HG03175 (cell line): ENCODE data around the gene PSMG3.
"Not testable (repeated sequence)": the region's sequence is repeated elsewhere in the genome, so short reads cannot be mapped to it uniquely, and the experiment has no call there.

Source experiments
- ATAC-seq: cut with Tn5 transposase; IDR thresholded peaks from one replicate; pipeline ENCODE4 v1.9.1; 2021; ENCODE audit warnings: mild to moderate bottlenecking, moderate library complexity; ENCODE audit not compliant: unreplicated experiment

Gene PSMG3

DNA sequence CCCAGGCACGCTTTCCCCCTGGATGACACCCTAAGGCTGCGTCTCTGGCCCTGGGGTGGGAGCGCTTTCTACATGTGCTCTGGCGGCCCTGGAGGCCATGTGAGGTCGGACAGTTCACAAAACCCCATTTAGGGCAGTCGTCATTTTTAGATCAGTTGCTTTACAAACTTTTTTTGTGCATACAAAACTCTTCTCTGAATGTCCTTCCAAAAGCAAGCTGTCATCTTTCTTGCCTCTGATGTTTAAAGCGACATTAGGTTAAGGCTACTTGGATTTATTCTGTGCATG, 33.4 kb downstream of the PSMG3 start:
- no peak for ATAC-seq

- no peak for ATAC-seq
Measured at GRCh38 chr7:1535701-1536454, 34.0 kb downstream of the PSMG3 start.

- ATAC-seq: no peak
Measured at GRCh38 chr7:1535100-1535458, 34.8 kb downstream of the PSMG3 start.

DNA sequence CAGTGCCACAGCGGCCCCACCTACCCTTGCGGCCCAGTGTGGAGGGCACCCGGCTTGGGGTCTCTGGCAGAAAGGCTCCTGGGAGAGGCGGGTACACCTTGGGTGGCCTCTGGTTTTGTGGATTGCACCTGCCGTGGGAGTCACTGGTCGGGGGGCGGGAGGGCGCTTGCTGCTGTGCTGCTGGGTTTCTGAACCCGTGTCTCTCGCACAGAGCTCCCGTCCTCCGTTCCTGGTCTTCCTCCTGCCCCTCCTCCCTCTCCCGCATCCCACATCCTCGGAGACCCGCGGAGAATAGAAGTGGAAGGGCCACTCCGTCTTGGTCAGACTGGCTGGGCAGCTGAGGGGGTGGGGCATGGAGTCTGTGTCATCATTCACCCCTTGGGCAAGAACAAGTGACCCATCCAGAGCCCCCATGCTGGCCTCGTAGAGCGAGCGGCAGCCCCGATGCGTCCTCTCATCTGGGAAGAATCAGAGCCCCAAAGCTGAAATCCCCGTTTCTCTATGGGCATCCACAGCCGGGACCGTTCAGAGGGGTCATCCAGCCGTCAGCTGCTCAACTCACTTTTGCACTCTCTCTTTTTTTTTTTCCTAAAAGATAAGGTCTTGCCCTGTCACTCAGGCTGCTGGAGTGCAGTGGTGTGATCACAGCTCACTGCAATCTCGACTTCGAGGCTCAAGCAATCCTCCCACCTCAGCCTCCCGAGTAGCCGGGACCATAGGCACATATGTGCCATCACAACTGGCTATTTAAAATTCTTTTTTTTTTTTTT, 35.3 kb downstream of the PSMG3 start:
- no peak for ATAC-seq

DNA sequence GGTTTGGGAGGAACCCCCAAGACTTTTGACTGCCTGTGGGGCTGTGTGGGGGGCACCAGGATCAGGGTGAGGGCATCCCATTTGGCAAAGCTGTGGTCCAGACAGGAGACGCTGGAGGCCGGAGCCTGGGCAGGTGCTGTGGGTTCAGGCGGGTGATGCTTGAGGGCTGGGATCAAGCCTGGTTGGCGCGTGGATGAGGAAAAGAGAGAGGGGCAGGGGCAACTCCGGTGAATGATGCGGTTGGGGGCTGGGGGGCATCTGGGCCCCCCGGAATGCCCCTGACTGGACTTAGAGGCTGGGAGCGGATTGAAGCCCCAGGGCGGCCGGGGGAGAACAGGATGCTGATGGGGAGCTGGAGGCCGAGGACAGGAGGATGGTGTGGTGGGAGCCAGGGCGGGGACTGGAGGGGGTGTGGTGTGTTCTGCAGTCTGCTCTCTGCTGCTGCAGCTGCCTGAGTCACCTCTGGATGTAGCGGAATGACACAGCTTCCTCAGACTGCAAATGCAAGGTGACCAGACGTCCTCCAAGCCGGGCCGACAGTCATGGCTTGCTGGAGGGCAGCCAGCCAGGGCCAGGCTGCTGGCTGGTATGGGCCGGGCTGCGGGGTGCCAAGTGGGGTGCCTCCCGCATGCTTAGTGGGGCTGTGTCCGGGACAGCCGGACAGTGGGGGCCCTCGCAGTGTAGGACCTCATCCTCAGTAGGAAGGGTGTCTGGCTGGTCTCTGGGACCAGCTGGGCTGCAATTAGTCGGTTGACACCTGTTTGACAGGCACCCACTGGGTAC, 36.1 kb downstream of the PSMG3 start:
- ATAC-seq: no peak

GRCh38 chr7:1533255-1533546, 36.6 kb downstream of the PSMG3 start:
- ATAC-seq: no peak

GRCh38 chr7:1532456-1533254, 37.2 kb downstream of the PSMG3 start:
- no peak for ATAC-seq

DNA sequence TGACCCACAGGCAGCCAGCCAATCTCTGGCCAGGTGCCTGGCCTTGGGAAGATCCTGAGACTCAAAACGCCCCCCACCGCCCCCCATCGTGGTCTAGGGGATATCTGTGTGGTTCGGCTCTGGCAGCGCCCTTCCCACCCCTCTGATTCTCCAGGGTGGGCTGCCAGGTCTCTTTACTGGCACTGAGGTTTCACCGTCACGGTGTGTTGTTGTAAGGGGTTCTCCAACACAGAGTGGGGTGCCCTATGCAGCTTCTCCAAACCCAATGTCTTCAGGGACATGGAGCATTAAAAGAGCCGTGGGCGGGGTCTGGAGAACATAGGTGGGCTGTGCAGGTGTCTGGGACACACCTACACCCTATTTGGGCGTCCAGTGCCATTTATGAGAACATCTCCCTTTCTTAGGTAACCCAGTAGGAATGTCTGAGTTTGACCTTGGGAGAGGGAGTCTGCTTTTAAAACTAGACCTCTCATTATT, 37.8 kb downstream of the PSMG3 start:
- ATAC-seq: no peak

DNA sequence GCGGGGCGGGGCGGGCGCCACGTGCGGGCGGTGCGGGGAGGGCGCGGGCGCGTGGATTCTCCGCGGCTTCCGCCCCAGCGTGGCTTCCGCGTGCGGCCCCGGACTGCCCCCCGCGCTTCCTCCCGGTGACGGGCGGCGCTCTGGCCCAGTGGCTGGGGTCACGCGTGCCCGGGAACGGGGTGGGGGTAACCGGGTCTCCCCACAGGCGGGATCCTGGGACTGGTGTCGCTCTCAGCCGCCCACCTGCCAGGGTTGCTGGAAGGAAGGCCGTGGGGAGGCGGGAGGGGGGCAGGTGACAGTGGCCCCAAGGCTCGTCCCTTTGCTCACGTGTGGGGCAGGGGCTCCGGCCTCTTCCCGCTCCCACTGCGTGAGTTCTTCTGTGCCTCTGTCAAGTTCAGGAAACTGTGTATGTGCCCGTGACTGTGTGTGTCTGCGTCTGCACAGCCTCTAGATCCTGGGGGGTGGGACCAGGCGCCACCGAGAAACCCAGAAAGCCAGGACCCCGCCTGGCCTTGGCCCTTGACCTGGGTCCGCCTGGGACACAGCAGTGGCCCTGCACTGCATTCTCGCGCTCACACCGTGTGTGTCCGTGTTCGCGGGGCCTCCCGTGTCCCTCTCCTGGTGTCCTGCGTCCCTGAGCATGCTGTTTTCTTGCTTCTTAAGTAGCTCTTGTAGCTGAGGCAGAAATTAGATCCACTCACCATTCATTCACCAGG, 38.4 kb downstream of the PSMG3 start:
- ATAC-seq: peak; percentile 18

DNA sequence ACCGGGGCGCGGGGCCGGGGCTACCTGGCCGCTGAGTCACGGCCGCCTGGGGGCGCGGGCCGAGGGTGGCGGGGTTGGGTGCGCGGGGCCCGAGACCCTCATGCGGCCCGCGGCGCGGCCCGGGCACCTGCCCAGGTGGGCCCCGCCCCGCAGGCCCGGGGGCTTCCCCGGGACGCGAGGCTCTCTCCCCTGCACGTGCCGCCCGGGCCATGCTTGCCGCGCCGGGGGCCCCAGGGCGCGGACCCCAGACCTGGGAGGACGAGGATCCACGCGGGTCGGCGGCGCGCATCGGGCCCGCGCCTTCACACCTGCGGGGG, 38.9 kb downstream of the PSMG3 start:
- ATAC-seq: peak; percentile 23

DNA sequence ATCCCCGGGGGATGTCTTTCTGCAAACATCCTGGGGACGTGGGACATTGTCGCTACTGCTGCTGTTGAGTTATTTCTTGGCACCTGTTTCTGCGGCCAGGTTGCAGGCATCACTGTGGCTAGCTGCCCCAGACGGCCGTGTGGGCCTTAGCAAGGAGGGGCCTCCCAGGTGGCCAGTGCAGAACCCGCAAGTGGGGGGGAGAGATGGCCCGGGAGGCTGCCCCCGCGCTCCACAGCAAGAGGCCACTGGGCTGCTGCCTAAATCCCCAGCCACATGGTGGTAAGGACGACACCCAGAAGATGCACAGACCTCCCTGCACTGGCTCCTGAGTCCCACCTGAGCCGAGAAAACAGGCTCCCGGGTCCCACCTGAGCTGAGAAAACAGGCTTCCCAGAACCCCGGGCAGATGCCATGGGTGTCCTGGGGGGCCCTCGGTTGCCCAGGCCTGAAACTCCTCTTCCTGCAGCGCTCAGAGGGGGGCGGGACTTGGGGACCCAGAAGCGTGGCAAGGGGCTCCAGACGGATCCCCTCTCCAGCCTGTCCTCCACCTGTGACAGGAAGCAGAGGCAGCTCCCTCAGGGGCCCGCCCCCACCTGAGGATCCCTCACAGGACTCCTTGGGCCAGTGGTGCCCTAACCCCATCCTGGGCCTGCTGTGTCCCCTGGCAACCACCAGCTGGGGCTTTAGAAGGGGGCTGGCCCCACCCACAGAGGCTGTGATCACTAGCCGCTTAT, 40.3 kb downstream of the PSMG3 start:
- ATAC-seq: no peak

DNA sequence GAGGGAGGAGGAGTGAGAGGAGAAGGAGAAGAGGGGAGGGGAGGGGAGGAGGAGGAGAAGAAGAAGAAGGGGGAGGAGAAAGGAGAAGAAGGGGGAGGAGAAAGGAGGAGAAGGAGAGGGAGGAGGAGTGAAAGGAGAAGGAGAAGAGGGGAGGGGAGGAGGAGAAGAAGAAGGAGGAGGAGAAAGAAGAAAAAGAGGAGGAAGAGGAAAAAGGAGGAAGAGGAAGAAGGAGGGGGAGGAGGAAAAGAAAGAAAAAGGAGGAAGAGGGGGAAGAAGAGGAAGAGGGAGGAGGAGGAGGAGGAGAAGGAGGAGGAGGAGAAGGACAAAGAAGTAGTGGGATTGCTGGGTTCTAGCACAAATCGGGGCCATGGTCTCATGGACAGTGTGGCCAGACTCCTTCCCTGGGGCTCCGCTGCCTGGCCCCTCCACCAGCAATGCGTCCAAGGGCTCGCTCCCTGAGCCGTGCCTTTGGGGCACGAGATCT, 43.5 kb downstream of the PSMG3 start:
- no peak for ATAC-seq

- no peak for ATAC-seq
Measured at GRCh38 chr7:1525409-1525808, 44.4 kb downstream of the PSMG3 start.

DNA sequence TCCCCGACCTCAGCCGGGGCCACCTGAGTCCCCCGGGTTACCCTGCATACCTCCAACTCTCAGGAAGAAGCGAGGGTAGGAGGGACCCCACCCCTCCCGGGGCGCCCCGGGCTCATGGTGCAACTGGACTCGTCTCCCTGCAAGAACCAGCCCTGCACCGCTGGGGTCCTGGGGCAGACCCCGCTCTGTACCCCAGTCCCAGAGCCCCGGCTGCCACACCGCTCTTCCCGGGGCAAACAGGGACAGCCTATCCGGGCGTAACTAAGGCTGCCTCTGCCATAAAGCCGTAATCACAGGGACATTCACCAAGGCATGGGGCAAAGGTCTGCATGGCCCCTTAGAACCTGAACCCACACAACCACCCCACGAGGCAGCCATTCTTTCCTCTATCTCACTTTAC, 46.0 kb downstream of the PSMG3 start:
- no peak for ATAC-seq

GRCh38 chr7:1523208-1523607, 46.6 kb downstream of the PSMG3 start:
- no peak for ATAC-seq

DNA sequence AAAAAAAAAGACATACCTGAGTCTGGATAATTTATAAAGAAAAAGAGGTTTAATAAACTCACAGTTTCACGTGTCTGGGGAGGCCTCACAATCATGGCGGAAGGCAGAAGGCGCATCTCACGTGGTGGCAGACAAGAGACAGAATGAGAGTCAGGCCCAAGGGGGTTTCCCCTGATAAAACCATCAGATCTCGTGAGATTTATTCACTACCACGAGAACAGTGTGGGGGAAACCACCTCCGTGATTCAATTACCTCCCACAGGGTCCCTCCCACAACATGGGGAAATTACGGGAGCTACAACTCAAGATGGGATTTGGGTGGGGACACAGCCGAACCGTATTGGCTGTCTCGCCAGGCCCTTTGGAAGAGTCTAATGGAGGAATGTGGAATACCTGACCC, 48.4 kb downstream of the PSMG3 start:
- no peak for ATAC-seq

- no peak for ATAC-seq
Measured at GRCh38 chr7:1520539-1521234, 49.1 kb downstream of the PSMG3 start.

DNA sequence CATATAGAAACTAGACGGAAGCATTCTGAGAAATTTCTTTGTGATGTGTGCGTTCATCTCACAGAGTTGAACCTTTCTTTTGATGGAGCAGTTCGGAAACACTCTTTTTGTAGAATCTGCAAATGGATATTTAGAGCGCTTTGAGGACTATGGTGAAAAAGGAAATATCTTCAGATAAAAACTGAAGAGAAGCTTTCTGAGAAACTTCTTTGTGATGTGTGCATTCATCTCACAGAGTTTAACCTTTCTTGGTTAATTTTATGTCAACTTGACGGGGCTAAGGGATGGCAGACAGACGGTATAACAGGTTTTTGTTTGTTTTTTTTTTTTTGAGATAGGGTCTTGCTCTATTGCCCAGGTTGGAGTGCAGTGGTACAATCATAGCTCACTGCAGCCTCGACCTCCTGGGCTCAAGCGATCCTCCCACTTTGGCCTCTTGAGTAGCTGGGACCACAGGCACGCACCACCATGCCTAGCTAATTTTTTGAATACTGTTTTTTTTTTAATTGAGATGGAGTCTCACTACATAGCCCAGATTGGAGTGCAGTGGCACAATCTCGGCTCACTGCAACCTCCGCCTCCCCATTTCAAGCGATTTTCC, 50.4 kb downstream of the PSMG3 start:
- ATAC-seq: not testable (repeated sequence)
